DND-41 (cell line): Measurements from ENCODE around the gene CFB.

Experiments used
- CTCF ChIP-seq: IDR thresholded peaks from 2 replicates; pipeline ENCODE4 v1.5.1; 2012; ENCODE audit warnings: borderline replicate concordance, low read length, moderate library complexity, mild to moderate bottlenecking; ENCODE audit not compliant: poor library complexity, severe bottlenecking; ENCODE audit errors: extremely low read depth
- EZH2 ChIP-seq: IDR thresholded peaks from 3 replicates; pipeline ENCODE4 v1.6.1; 2012; ENCODE audit warnings: borderline replicate concordance, low read depth, mild to moderate bottlenecking, moderate library complexity, low read length, inconsistent platforms; ENCODE audit not compliant: severe bottlenecking

DNA sequence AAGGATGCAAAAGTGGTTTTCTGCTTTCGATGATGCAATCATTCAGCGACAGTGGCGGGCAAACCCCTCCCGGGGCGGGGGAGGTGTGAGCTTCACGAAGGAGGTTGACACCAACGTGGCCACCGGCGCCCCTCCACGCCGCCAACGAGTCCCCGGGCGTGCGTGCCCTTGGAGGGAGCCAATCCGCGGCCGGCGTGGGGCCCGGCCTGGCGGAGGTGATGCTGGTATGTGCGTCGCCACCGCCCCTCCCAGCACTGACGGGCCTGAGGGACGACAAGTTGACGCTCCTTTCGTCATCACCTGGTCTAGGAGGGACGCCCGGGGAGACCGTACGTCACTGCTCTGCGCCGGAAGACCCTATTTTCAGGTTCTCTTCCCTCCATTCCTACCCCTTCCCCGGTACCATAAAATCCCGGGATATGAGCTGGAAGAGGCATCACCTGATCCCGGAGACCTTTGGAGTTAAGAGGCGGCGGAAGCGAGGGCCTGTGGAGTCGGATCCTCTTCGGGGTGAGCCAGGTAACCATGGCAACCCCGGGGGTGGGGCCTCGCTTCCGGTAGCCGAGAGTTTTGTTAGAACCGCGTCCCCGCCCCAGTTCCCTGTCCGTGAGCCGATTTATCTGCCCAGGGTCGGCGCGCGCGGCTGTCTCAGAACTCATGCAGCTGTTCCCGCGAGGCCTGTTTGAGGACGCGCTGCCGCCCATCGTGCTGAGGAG is 26.3 kb downstream of the CFB start, which contains the start of gene DXO:
- TF ChIP-seq CTCF (no peak), EZH2 (no peak)
